ENCODE data around the gene ALDH1B1. TPM values are rescaled to one million over a fixed set of nuclear protein-coding genes. Genes with fewer than 3 reads are reported as not detected.

The ALDH1B1 gene
- total and polyA plus RNA-seq, 2 of the 13 experiments (the other 11 are each of a cell fraction or from before 2014, with no cell fraction given) = 45.1 to 125 TPM

DNA sequence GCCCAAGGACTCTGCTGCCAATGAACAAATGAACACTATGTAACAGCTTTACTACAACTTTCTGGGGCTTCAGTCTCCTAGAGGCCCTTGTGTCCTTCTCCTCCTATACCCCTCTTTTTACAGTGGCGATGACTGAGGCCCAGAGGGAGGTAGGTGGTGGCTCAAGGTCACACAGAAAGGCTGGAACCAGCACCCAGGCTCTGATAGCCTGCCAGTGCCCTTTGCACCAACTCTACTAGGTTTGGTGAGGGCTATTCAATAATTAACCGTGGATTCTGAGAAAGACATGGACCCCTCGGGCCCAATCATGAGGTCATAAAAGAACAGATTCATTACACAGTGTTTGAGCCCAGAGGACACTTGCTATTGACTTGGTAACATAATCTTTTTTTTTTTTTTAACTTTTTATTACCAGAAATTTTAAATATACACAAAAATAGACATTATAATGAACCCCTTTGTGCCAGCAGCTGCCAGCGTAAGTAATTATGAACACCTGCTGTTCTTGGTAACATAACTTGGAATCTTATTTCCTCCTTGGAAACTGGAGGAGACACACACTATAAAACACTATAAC, 6.1 kb upstream of the ALDH1B1 start (continued):
- TF ChIP-seq, protein P1, sequence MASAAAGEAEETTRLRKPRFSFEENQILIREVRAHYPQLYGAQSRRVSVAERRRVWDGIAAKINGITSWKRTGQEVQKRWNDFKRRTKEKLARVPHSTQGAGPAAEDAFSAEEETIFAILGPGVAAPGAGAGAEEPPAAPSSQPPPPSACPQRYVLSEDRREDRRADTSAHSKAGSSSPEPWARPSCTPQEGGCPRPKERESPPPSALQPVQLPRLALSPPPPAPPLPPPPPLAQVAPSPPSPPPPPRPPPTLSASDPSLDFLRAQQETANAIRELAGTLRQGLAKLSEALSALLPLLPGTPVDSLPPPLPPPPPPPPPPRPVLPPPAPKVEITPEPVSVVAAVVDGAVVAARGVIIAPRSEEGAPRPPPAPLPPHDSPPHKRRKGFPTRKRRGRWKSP (CRISPR knock-in tag; IDR thresholded peaks at IDR 0.05) = no peak
- no peak for TF ChIP-seq CREBL2 (CRISPR knock-in tag; IDR thresholded peaks at IDR 0.05; ENCODE audit: borderline replicate concordance)
- no peak for TF ChIP-seq SETDB1 (CRISPR knock-in tag; IDR thresholded peaks at IDR 0.05; ENCODE audit: borderline replicate concordance)
- TF ChIP-seq BORCS8-MEF2B (CRISPR knock-in tag; IDR thresholded peaks at IDR 0.05) = no peak
- TF ChIP-seq EP300 (IDR thresholded peaks at IDR 0.05; ENCODE audit: low read depth in 2 of 2, low read length in 2 of 2) = peak; percentile 45 to 70; a peak in 3 of 4 replicates
- TF ChIP-seq EP300 (CRISPR knock-in tag; IDR thresholded peaks at IDR 0.05; ENCODE audit: borderline replicate concordance) = peak; percentile 66
- TF ChIP-seq RAD21 (CRISPR knock-in tag; IDR thresholded peaks at IDR 0.05) = no peak
- TF ChIP-seq, protein P2, sequence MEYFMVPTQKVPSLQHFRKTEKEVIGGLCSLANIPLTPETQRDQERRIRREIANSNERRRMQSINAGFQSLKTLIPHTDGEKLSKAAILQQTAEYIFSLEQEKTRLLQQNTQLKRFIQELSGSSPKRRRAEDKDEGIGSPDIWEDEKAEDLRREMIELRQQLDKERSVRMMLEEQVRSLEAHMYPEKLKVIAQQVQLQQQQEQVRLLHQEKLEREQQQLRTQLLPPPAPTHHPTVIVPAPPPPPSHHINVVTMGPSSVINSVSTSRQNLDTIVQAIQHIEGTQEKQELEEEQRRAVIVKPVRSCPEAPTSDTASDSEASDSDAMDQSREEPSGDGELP (IDR thresholded peaks at IDR 0.05; ENCODE audit: borderline replicate concordance, low read depth) = peak; percentile 34; the same call in 1 of the 2 replicates
- no peak for TF ChIP-seq ZNF703 (CRISPR knock-in tag; IDR thresholded peaks at IDR 0.05; ENCODE audit: borderline replicate concordance)
- no peak for TF ChIP-seq NCOA5 (CRISPR knock-in tag; IDR thresholded peaks at IDR 0.05)
- TF ChIP-seq ATF5 (CRISPR knock-in tag; IDR thresholded peaks at IDR 0.05; ENCODE audit: low read depth) = no peak
- TF ChIP-seq, protein P3, sequence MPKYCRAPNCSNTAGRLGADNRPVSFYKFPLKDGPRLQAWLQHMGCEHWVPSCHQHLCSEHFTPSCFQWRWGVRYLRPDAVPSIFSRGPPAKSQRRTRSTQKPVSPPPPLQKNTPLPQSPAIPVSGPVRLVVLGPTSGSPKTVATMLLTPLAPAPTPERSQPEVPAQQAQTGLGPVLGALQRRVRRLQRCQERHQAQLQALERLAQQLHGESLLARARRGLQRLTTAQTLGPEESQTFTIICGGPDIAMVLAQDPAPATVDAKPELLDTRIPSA (CRISPR knock-in tag; IDR thresholded peaks at IDR 0.05; ENCODE audit: borderline replicate concordance) = no peak
- TF ChIP-seq, protein P4, sequence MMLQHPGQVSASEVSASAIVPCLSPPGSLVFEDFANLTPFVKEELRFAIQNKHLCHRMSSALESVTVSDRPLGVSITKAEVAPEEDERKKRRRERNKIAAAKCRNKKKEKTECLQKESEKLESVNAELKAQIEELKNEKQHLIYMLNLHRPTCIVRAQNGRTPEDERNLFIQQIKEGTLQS (CRISPR knock-in tag; IDR thresholded peaks at IDR 0.05) = no peak
- TF ChIP-seq, protein P5, sequence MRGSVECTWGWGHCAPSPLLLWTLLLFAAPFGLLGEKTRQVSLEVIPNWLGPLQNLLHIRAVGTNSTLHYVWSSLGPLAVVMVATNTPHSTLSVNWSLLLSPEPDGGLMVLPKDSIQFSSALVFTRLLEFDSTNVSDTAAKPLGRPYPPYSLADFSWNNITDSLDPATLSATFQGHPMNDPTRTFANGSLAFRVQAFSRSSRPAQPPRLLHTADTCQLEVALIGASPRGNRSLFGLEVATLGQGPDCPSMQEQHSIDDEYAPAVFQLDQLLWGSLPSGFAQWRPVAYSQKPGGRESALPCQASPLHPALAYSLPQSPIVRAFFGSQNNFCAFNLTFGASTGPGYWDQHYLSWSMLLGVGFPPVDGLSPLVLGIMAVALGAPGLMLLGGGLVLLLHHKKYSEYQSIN (CRISPR knock-in tag; IDR thresholded peaks at IDR 0.05; ENCODE audit: borderline replicate concordance) = no peak
- no peak for TF ChIP-seq ZNF354B (CRISPR knock-in tag; IDR thresholded peaks at IDR 0.05)
- no peak for TF ChIP-seq AHR (CRISPR knock-in tag; IDR thresholded peaks at IDR 0.05)
- no peak for TF ChIP-seq ZNF850 (CRISPR knock-in tag; conservative IDR thresholded peaks at IDR 0.05)
- TF ChIP-seq ATF7-NPFF (CRISPR knock-in tag; IDR thresholded peaks at IDR 0.05; ENCODE audit: low read depth) = no peak
- no peak for TF ChIP-seq MTF1 (CRISPR knock-in tag; IDR thresholded peaks at IDR 0.05)
- TF ChIP-seq ZNF550 (CRISPR knock-in tag; IDR thresholded peaks at IDR 0.05; ENCODE audit: borderline replicate concordance) = no peak
- no peak for TF ChIP-seq ZNF556 (CRISPR knock-in tag; IDR thresholded peaks at IDR 0.05; ENCODE audit: borderline replicate concordance)
- TF ChIP-seq MED1 (CRISPR knock-in tag; IDR thresholded peaks at IDR 0.05) = peak; percentile 79

Measured in HepG2 (cell line).